ENCODE data around the gene PDK3.

The PDK3 gene

GRCh38 chrX:24465532-24465865 lies 413 bp downstream of the PDK3 start:
- H3K27me3 ChIP-seq (replicated peaks; ENCODE audit: control insufficient read depth, insufficient read depth, low read length): no peaks in the 10 kb centered on the region
- no peak for TF ChIP-seq CTCF (IDR thresholded peaks at IDR 0.05; ENCODE audit: insufficient read depth, low read length, poor library complexity, severe bottlenecking)
- H3K4me3 ChIP-seq (replicated peaks; ENCODE audit: low read depth, low read length): peak overlapping the region; percentile 72
- H3K36me3 ChIP-seq (ENCODE audit: control insufficient read depth, insufficient read depth, low read length): no peaks in the 10 kb centered on the region
- no peak for DNase-seq (ENCODE audit: extremely low read depth, insufficient read length)

- TF ChIP-seq CTCF (IDR thresholded peaks at IDR 0.05; ENCODE audit: insufficient read depth, low read length, poor library complexity, severe bottlenecking): no peak
- no peaks in the 10 kb centered on the region for H3K36me3 ChIP-seq (ENCODE audit: control insufficient read depth, insufficient read depth, low read length)
- H3K4me3 ChIP-seq (replicated peaks; ENCODE audit: low read depth, low read length): peak overlapping the region; percentile 72
- DNase-seq (ENCODE audit: extremely low read depth, insufficient read length): no peak
- no peaks in the 10 kb centered on the region for H3K27me3 ChIP-seq (replicated peaks; ENCODE audit: control insufficient read depth, insufficient read depth, low read length)
Observed at GRCh38 chrX:24466025-24466424, 939 bp downstream of the PDK3 start.

GRCh38 chrX:24468245-24468644 lies 3.2 kb downstream of the PDK3 start:
- DNase-seq (ENCODE audit: extremely low read depth, insufficient read length): no peak
- no peak overlapping the region for H3K4me3 ChIP-seq (replicated peaks; ENCODE audit: low read depth, low read length)
- no peak for TF ChIP-seq CTCF (IDR thresholded peaks at IDR 0.05; ENCODE audit: insufficient read depth, low read length, poor library complexity, severe bottlenecking)
- no peaks in the 10 kb centered on the region for H3K27me3 ChIP-seq (replicated peaks; ENCODE audit: control insufficient read depth, insufficient read depth, low read length)
- H3K36me3 ChIP-seq (ENCODE audit: control insufficient read depth, insufficient read depth, low read length): no peaks in the 10 kb centered on the region

GRCh38 chrX:24471808-24472207 lies 6.7 kb downstream of the PDK3 start:
- no peak for DNase-seq (ENCODE audit: extremely low read depth, insufficient read length)
- Histone ChIP-seq H3K4me3 (replicated peaks; ENCODE audit: low read depth, low read length) (no peak overlapping the region), H3K36me3 (ENCODE audit: control insufficient read depth, insufficient read depth, low read length) (no peaks in the 10 kb centered on the region), H3K27me3 (replicated peaks; ENCODE audit: control insufficient read depth, insufficient read depth, low read length) (no peaks in the 10 kb centered on the region)
- no peak for TF ChIP-seq CTCF (IDR thresholded peaks at IDR 0.05; ENCODE audit: insufficient read depth, low read length, poor library complexity, severe bottlenecking)

GRCh38 chrX:24475480-24475879 lies 10.4 kb downstream of the PDK3 start:
- H3K36me3 ChIP-seq (ENCODE audit: control insufficient read depth, insufficient read depth, low read length): no peaks in the 10 kb centered on the region
- no peak for TF ChIP-seq CTCF (IDR thresholded peaks at IDR 0.05; ENCODE audit: insufficient read depth, low read length, poor library complexity, severe bottlenecking)
- no peaks in the 10 kb centered on the region for H3K27me3 ChIP-seq (replicated peaks; ENCODE audit: control insufficient read depth, insufficient read depth, low read length)
- no peak for DNase-seq (ENCODE audit: extremely low read depth, insufficient read length)
- no peak overlapping the region for H3K4me3 ChIP-seq (replicated peaks; ENCODE audit: low read depth, low read length)

GRCh38 chrX:24478509-24478908 lies 13.4 kb downstream of the PDK3 start:
- no peaks in the 10 kb centered on the region for H3K36me3 ChIP-seq (ENCODE audit: control insufficient read depth, insufficient read depth, low read length)
- TF ChIP-seq CTCF (IDR thresholded peaks at IDR 0.05; ENCODE audit: insufficient read depth, low read length, poor library complexity, severe bottlenecking): no peak
- no peak overlapping the region for H3K4me3 ChIP-seq (replicated peaks; ENCODE audit: low read depth, low read length)
- DNase-seq (ENCODE audit: extremely low read depth, insufficient read length): no peak
- H3K27me3 ChIP-seq (replicated peaks; ENCODE audit: control insufficient read depth, insufficient read depth, low read length): no peaks in the 10 kb centered on the region
